ENCODE data around the gene SMIM17.
A peak's percentile ranks its signal among the peaks of the same experiment; 100 is the strongest.
"Not testable (repeated sequence)": the region's sequence is repeated elsewhere in the genome, so short reads cannot be mapped to it uniquely, and the experiment has no call there.

Gene SMIM17

GRCh38 chr19:56661248-56661647 is 18.3 kb downstream of the SMIM17 start:
- no peak for DNase-seq

- DNase-seq = no peak
These were observed 21.1 kb downstream of the SMIM17 start for GRCh38 chr19:56663931-56664500.

- no peak for DNase-seq
These were observed 21.6 kb downstream of the SMIM17 start for GRCh38 chr19:56664511-56664910.

- no peak for DNase-seq
These were observed 24.4 kb downstream of the SMIM17 start for GRCh38 chr19:56667311-56667870.

- DNase-seq = no peak
These were observed 25.7 kb downstream of the SMIM17 start for GRCh38 chr19:56668676-56669075.

- DNase-seq = no peak
These were observed 27.5 kb downstream of the SMIM17 start for GRCh38 chr19:56670401-56670960.

- DNase-seq = no peak
These were observed 28.1 kb downstream of the SMIM17 start for GRCh38 chr19:56670961-56671612.

- peak; percentile 88 for DNase-seq
These were observed 28.6 kb downstream of the SMIM17 start, which contains the start of gene ZNF835 for GRCh38 chr19:56671613-56671994. ZNF835 (minus strand) TSS chr19:56671757; CDS start chr19:56665198, 6,559 bp downstream.

- not testable (repeated sequence) for DNase-seq
These were observed 29.7 kb downstream of the SMIM17 start for GRCh38 chr19:56672610-56673009.

GRCh38 chr19:56678205-56678604 is 35.2 kb downstream of the SMIM17 start:
- DNase-seq = no peak

GRCh38 chr19:56681702-56682101 is 38.7 kb downstream of the SMIM17 start:
- no peak for DNase-seq

- no peak for DNase-seq
These were observed 40.2 kb downstream of the SMIM17 start for GRCh38 chr19:56683116-56683515.

GRCh38 chr19:56687031-56687430 is 44.1 kb downstream of the SMIM17 start:
- DNase-seq = no peak

- DNase-seq = no peak
These were observed 46.2 kb downstream of the SMIM17 start for GRCh38 chr19:56689198-56689597.

GRCh38 chr19:56690670-56691069 is 47.7 kb downstream of the SMIM17 start:
- no peak for DNase-seq

- no peak for DNase-seq
These were observed 49.4 kb downstream of the SMIM17 start for GRCh38 chr19:56692206-56692895.

GRCh38 chr19:56699552-56699951 is 56.6 kb downstream of the SMIM17 start:
- no peak for DNase-seq

- DNase-seq = no peak
These were observed 58.9 kb downstream of the SMIM17 start for GRCh38 chr19:56701895-56702294.

- DNase-seq = no peak
These were observed 63.0 kb downstream of the SMIM17 start for GRCh38 chr19:56705939-56706338.

Data from CD4-positive, alpha-beta T cell treated with Interleukin-6 for 4 hours (primary cell).